Hepatocyte (in vitro differentiated cells): ENCODE measurements around the gene C1orf141. TPM values are rescaled to one million over a fixed set of nuclear protein-coding genes. Genes with fewer than 3 reads are reported as not detected.
"Not testable (repeated sequence)": the region's sequence is repeated elsewhere in the genome, so short reads cannot be mapped to it uniquely, and the experiment has no call there.

Experiments used
- DNase-seq: peaks from one replicate; pipeline ENCODE4 v3.0.0-alpha.2; 2016; ENCODE audit warnings: low spot score
- H2AFZ ChIP-seq: fragments of 200-600 bp; sonication (generic); 2 replicates; pipeline ENCODE4 v1.6.0; 2016; ENCODE audit warnings: antibody characterized with exemption, mild to moderate bottlenecking
- H3K27ac ChIP-seq: fragments of 200-600 bp; sonication (generic); 2 replicates; pipeline ENCODE4 v1.5.1; 2016; ENCODE audit warnings: mild to moderate bottlenecking
- H3K27me3 ChIP-seq: fragments of 200-600 bp; sonication (generic); 2 replicates; pipeline ENCODE4 v1.6.1; 2016
- H3K36me3 ChIP-seq: fragments of 200-600 bp; sonication (generic); replicated peaks from 2 replicates; pipeline ENCODE4 v1.5.1; 2016; ENCODE audit warnings: low read depth; ENCODE audit not compliant: insufficient read depth
- H3K4me1 ChIP-seq: fragments of 200-600 bp; sonication (generic); 2 replicates; pipeline ENCODE4 v1.5.1; 2016; ENCODE audit warnings: mild to moderate bottlenecking, moderate library complexity; ENCODE audit not compliant: insufficient read depth
- H3K4me2 ChIP-seq: fragments of 200-600 bp; sonication (generic); 2 replicates; pipeline ENCODE4 v1.6.0; 2016
- H3K4me3 ChIP-seq: fragments of 200-600 bp; sonication (generic); 2 replicates; pipeline ENCODE4 v1.5.1; 2016; ENCODE audit warnings: mild to moderate bottlenecking
- H3K79me2 ChIP-seq: fragments of 200-600 bp; sonication (generic); 2 replicates; pipeline ENCODE4 v1.6.0; 2017; ENCODE audit warnings: mild to moderate bottlenecking
- H3K9me2 ChIP-seq: fragments of 200-600 bp; sonication (generic); replicated peaks from 2 replicates; pipeline ENCODE4 v1.6.0; 2017; ENCODE audit warnings: mild to moderate bottlenecking; ENCODE audit not compliant: insufficient read depth
- H3K9me3 ChIP-seq: fragments of 200-600 bp; sonication (generic); 2 replicates; pipeline ENCODE4 v1.5.1; 2016; ENCODE audit warnings: low read depth, mild to moderate bottlenecking
- H4K20me1 ChIP-seq: fragments of 200-600 bp; sonication (generic); 2 replicates; pipeline ENCODE4 v1.6.0; 2016; ENCODE audit warnings: mild to moderate bottlenecking; ENCODE audit not compliant: insufficient read depth, poor library complexity, severe bottlenecking
- CTCF ChIP-seq: fragments of 200-600 bp; sonication (generic); IDR thresholded peaks from 2 replicates; pipeline ENCODE4 v1.5.1; 2016; ENCODE audit warnings: antibody characterized with exemption, mild to moderate bottlenecking; ENCODE audit not compliant: poor library complexity
- EZH2 ChIP-seq: fragments of 200-600 bp; sonication (generic); IDR thresholded peaks from 2 replicates; pipeline ENCODE4 v1.6.1; 2016; ENCODE audit warnings: antibody characterized with exemption, mild to moderate bottlenecking, borderline replicate concordance
- EZH2phosphoT487 ChIP-seq: fragments of 200-600 bp; sonication (generic); IDR thresholded peaks from one replicate; pipeline ENCODE4 v1.6.1; 2018; ENCODE audit warnings: antibody characterized with exemption, mild to moderate bottlenecking, low read depth, moderate library complexity; ENCODE audit not compliant: unreplicated experiment, severe bottlenecking
- WGBS: methylation state at CpG from one replicate; pipeline ENCODE4 v1.1.6; 2016; ENCODE audit warnings: low lambda C conversion rate; ENCODE audit errors: missing lambda C conversion rate; 5-methylcytosine and 5-hydroxymethylcytosine counted together
- polyA plus RNA-seq: library from polyadenylated mRNA; unstranded; fragments of >200 nt; fragmentation: Nextera tagmentation; extraction: Ambion mirVana; gene quantifications from 2 replicates; pipeline ENCODE4 v1.2.1, GENCODE V29; 2016
- total RNA-seq: library from RNA; depleted of rRNA; stranded (reverse); fragments of >200 nt; gene quantifications from 2 replicates; pipeline ENCODE4 v1.2.3, GENCODE V29; 2014

The C1orf141 gene
- total and polyA plus RNA-seq, 2 experiments from 2014 or later: not detected

GRCh38 chr1:67144696-67145095 lies 9.9 kb upstream of the C1orf141 start:
- peaks cover 16% of the 10 kb centered on the region for H3K4me1 ChIP-seq
- no peaks in the 10 kb centered on the region for H3K27me3 ChIP-seq
- H3K4me2 ChIP-seq: no peak overlapping the region
- H3K79me2 ChIP-seq: no peaks in the 10 kb centered on the region
- DNase-seq: no peak
- no peak overlapping the region for H2AFZ ChIP-seq
- TF ChIP-seq EZH2 (no peak), CTCF (peak; percentile 32)
- no peaks in the 10 kb centered on the region for H3K9me2 ChIP-seq
- no peak overlapping the region for H3K27ac ChIP-seq
- no peaks in the 10 kb centered on the region for H3K36me3 ChIP-seq
- whole genome bisulfite sequencing: 94% methylated on average over 2 of the region's 2 CpGs
- H3K4me3 ChIP-seq: no peak overlapping the region
- no peaks in the 10 kb centered on the region for H4K20me1 ChIP-seq
- no peaks in the 10 kb centered on the region for H3K9me3 ChIP-seq

- Histone ChIP-seq H3K27ac (no peak overlapping the region), H3K4me2 (no peak overlapping the region), H3K79me2 (no peaks in the 10 kb centered on the region), H2AFZ (no peak overlapping the region), H3K9me3 (no peaks in the 10 kb centered on the region), H3K9me2 (no peaks in the 10 kb centered on the region), H3K4me1 (peaks cover 20% of the 10 kb centered on the region), H3K36me3 (no peaks in the 10 kb centered on the region), H3K4me3 (no peak overlapping the region), H3K27me3 (no peaks in the 10 kb centered on the region), H4K20me1 (no peaks in the 10 kb centered on the region)
- no peak for DNase-seq
- 91% methylated on average over 3 of the region's 3 CpGs for WGBS
- no peak for TF ChIP-seq EZH2phosphoT487
- no peak for TF ChIP-seq CTCF
- no peak for TF ChIP-seq EZH2
Observed at GRCh38 chr1:67143966-67144365, 9.2 kb upstream of the C1orf141 start.

- no peak overlapping the region for H3K4me2 ChIP-seq
- 84% methylated on average over 3 of the region's 3 CpGs for WGBS
- TF ChIP-seq CTCF: no peak
- no peak for TF ChIP-seq EZH2
- no peak for TF ChIP-seq EZH2phosphoT487
- no peak overlapping the region for H2AFZ ChIP-seq
- no peaks in the 10 kb centered on the region for H3K36me3 ChIP-seq
- no peaks in the 10 kb centered on the region for H3K79me2 ChIP-seq
- H3K4me1 ChIP-seq: peaks cover 20% of the 10 kb centered on the region
- DNase-seq: no peak
- H3K9me2 ChIP-seq: no peaks in the 10 kb centered on the region
- no peaks in the 10 kb centered on the region for H3K9me3 ChIP-seq
- H3K27me3 ChIP-seq: no peaks in the 10 kb centered on the region
- H3K4me3 ChIP-seq: no peak overlapping the region
- H3K27ac ChIP-seq: no peak overlapping the region
- no peaks in the 10 kb centered on the region for H4K20me1 ChIP-seq
Observed at GRCh38 chr1:67142931-67143330, 8.2 kb upstream of the C1orf141 start.

GRCh38 chr1:67141832-67142231 lies 7.1 kb upstream of the C1orf141 start:
- H3K4me1 ChIP-seq: peaks cover 29% of the 10 kb centered on the region
- H3K79me2 ChIP-seq, H3K27me3 ChIP-seq, H3K4me3 ChIP-seq, H3K9me3 ChIP-seq, H3K36me3 ChIP-seq, H3K27ac ChIP-seq, H2AFZ ChIP-seq, DNase-seq, H3K9me2 ChIP-seq, H4K20me1 ChIP-seq: not testable (repeated sequence)
- 51% methylated on average over 3 of the region's 3 CpGs for WGBS
- H3K4me2 ChIP-seq: peak overlapping the region; percentile 23
